ELR (cell line): ENCODE results near the gene ANO6.
"Not testable (repeated sequence)": the region's sequence is repeated elsewhere in the genome, so short reads cannot be mapped to it uniquely, and the experiment has no call there.

ENCODE experiments used
- DNase-seq: peaks from one replicate; pipeline ENCODE4 v3.0.0-alpha.2; 2015; ENCODE audit warnings: low read depth

Gene ANO6

DNA sequence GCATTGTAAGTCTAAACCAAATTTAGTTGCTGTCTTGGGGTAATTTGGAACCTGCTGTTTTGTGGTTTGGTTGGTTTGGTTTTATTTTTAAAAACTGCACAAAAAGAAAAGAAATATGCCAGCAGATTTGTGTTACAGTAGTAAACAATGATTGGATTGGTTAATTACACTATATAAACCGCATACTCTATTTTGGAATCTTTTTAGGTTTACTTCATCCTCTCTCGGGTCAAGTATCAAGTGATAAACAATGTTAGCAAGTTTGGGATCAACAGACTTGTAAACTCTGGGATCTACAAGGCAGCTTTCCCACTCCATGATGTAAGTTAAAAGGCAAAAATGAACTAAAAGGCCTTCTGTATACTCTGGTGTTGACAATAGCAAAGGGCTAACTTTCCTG lies 132.4 kb downstream of the ANO6 start:
- DNase-seq = no peak

DNA sequence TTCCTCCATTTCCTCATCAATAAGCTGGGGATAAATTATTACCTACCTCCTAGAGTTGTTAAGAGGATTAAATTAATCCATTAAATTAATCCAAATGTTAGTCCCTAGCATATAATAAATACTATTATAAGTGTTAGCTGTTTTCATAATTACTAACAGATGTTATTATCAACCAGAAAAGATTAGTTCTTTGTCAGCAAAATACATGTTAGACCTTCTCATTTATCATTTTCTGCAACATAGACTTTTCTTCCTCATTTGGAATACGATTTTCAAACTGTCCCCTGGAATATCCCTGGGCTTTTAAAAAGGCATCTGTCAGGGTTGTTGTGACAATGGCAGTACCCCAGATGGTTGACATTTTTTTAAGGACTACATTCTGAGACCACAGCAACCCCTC lies 133.1 kb downstream of the ANO6 start:
- no peak for DNase-seq

DNA sequence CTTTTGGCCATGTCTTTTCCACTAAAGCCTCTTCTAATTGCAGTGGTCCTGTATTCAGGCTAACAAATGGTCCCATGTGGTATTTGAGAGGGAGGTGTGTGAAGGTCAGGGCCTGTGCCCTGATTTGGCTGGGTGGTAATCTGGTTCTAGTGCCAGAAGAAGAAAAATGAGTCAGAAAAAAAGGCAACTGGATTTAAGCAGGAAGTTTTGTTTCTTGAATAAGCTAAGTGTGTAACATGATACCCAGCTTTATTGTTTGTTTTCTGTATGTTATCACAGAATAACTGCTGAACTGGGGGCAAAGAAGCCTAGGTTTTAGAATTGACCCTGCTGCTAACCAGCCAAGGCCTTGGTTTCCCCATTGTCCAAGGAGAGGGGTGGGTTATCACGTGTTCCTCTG lies 134.0 kb downstream of the ANO6 start:
- peak; percentile 34 for DNase-seq

DNA sequence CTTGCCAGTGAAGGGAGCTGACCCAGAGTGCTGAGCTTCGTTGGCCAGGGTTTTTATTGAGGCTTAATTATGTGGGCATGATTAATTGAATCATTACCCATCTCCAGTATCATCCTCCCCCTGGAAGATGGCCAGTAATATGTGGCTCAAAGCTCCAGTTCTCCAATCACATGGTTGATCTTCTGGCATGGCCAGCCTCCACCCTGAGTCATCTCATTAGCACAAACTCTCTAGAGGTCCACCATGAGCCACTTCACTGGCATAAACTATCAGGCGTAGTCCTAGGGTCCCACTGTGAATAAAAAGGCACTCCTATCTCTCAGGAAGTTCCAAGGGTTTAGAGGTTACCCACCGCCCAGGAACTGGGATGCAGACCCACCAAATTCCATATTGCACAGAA lies 135.0 kb downstream of the ANO6 start:
- DNase-seq = no peak

DNA sequence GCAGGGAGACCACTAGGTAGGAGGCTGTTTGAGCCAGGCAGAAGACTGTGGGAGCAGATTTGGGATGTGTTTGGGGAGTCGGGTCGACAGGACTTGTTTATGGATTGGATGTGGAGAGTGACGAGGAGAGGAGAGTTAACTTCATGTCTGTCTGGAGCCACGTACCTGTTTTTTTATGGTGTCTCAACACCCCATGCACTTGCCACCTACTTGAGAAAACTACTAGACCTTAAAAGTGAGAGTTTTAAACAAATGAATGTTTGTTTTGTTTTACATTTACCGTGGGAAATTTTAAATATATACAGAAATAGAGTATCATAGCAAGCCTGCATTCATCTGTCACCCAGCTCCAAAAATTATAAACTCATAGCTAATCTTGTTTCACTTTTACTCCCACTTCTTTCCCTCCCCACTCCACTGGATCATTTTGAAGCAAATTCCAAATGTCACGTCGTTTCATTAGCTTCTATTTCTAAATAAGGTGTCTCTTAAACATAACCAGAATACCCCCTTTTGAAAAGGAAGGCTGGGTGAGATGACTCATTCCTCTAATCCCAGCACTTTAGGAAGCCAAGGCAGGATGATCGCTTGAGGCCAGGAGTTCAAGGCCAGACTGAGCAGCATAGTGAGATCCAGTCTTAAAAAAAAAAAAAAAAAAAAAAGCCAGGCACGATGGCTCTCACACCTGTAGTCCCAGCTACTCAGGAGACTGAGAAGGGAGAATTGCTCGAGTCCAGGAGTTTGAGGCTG lies 136.2 kb downstream of the ANO6 start:
- DNase-seq = no peak

DNA sequence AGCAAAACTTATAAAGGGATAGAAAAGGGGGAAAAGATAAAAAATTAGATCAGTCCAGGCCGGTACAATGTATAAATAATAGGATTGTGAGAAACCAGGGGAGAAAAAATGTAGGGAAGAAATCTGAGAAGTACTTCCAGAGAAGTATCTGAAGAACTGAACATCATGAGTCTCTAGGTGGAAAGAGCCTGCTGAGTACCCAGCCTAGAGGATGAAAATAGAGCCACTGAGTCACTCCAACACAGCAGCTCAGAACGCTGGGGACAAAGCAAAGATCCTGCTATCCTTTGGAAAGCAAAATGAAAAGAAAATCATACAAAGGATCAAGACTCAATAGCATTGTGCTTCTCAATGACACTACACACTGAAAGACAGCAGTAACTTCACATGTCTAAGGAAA lies 138.0 kb downstream of the ANO6 start:
- no peak for DNase-seq

DNA sequence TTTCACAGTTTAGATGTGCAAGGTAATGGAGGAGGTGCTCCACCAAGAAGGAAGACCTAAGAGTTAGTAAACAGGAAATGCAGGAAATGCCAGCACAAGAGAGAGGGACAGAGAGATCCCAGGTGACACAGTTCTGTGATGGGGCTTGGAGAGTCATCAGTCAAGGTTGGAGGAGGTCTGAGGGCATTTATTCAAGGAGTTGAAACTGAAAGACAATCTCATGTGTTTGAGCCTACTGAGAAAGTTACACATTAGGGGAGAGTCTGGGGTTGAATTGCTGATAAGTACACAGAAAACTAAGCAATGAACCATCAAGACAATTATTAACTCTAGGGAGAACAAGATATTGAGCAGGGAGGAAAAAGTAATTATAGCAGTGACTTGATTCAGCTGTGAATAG lies 138.5 kb downstream of the ANO6 start:
- DNase-seq = no peak

DNA sequence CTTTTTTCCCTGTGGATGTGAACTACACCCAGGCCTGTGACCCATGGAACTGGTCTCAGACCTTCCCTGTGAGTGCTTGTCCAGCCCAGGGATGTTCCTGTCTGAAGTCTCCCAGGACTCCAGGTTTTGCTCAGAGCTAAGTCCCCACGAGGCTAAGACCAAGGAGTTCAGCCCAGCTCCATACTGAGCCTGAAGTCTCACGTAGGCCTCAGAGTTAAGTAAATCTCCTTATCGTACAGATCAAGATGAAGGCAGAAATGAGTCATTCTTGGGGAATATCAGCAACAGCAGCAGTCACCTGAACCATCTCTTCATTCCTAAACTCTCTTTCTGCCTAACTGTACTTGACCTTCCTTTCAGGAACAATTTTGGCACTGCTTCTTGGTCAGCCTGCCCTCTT lies 139.8 kb downstream of the ANO6 start:
- DNase-seq = peak; percentile 47

DNA sequence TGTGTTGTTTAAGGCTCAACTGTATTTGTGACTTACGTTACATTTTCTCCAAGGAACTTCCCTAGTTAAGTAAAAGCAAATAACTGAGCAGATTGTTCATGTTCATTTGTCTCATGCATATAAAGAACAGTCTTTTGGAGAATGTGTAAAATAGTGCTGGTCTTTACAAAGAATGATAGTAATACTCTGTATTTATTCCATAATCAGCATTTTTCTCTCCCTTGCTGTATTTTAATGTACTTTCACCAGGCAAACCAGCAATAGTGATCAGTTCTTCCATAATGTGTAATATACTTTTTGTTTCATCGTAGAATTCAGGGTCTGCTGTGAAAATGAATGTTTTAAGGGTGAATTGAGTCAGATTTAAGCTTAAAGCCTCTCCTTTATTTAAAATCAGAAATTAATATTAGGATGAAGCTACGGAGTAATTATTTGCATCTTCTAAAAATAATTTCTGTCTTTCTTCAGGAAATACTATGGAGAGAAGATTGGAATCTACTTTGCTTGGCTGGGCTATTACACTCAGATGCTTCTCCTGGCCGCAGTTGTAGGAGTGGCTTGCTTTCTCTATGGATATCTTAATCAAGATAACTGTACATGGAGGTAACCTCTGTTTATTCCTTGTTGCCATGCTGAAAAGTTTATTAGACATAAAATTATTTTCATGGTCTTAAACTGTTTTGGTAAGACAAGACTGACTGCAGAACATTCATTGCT lies 141.1 kb downstream of the ANO6 start:
- DNase-seq = no peak

DNA sequence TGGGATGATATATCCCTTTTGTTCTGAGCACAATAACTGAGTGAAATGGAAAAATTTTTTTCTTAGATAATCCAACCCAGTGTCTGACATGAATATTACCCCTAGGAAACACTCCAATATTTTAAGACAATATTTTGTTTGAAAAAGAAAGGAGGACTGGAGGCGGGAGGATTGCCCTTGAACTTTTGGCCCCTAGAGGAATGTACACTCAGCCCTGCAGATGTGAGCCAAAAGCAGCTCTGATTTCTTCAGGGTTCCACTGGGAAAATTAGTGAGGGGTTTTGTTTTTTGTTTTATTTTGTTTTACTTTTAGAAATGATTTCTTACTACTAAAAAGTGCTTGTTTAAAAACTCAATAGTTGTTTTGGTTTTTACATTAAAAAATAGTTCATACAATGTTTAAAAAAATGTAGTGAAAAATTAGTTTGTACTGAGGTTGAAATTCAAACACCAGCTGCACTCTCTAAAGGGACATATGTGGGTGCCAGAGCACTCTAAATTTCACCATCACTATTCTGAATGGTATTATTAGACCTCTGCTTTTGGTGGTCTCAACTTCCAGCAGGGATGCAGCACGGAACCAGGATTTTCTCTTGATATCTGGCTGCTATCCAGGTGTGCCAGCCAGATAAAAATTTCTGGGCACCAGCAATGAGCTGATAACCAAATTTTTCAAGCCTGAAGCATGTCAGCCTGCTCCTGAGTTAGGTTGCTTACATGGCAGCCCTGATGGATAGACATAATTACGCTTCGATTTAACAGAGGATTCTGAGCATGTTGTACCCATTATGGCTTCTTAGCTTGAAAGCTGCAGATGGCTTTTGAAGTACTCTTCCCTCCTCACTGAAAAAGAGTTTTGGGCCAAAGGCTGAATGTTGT lies 141.9 kb downstream of the ANO6 start:
- no peak for DNase-seq

DNA sequence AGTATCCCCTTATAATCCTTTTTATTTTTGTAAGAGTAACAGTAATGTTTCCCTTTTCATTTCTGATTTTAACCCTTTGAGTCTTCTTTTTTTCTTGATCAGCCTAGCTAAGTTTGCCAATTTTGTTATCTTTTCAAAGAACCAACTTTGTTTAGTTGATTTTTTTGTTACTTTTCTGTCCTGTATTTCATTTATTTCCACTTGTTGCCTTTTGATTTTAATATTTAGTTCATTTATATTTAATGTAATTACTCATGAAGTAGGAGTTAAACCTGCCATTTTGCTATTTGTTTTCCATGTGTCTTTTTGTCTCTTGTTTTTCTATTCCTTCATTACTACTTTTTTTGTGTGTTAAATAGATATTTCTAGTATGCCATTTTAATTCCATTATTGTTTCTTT lies 146.4 kb downstream of the ANO6 start:
- no peak for DNase-seq

DNA sequence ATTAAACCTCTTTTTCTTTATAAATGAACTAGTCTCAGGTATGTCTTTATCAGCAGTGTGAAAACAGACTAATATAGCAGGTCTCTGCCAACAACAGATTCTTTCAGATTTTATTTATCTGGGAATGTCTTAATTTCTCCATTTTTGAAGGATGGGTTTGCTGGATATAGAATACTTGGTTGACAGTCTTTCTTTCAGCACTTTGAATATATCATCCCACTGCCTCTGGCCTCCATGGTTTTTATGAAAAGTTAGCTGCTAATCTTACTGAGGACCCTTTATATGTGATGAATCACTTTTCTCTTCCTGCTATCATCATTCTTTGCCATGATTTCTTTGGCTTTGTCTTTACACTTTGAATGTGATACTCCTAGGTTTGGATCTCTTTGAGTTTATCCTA lies 148.0 kb downstream of the ANO6 start:
- DNase-seq = no peak

DNA sequence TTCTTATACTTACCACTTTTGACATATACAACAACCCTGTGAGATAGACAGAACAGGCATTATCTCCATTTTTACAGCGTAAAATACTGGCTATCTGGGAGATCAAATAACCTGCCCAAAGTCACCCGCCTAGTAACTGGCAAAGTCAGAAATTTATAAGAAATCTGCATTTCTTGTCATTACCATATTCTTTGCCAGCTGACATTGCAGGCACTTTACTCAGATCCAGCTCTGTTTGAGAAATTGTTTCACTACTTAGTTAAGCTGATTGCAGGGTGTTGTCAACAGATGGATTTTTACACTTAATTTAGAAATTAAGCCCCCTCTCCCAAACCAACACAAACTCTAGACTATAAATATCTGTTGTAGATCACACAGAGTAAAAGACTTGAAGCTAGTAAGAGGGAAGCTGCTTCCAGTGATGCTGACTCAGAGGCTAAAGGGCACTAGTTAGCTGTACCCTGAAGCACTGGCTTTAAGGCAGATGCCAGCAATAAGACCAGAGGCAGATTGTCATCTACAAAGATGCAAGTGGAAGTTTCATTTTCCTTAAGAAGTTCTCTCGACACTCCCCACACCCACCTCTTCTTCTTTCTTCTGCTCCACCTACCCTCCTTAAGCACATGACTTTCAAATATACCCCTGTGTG lies 153.1 kb downstream of the ANO6 start:
- DNase-seq = peak; percentile 80

DNA sequence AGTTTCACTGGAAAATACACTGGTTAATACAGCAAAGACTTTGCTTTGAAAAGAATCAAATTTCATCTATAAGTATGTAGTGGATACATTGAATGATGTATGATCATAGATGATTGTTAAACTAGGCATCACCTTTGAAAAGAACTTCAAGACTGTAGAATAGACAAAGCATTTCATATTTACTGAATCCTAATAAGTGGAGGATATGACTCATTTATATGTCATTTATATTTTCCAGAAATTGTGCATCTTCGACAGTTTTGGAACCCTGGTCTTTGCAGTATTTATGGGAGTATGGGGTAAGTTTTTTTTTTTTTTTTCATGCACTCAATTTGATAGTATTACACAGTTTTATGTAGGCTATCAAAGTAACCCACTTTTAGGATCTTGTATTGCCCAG lies 161.9 kb downstream of the ANO6 start:
- DNase-seq = peak; percentile 36

DNA sequence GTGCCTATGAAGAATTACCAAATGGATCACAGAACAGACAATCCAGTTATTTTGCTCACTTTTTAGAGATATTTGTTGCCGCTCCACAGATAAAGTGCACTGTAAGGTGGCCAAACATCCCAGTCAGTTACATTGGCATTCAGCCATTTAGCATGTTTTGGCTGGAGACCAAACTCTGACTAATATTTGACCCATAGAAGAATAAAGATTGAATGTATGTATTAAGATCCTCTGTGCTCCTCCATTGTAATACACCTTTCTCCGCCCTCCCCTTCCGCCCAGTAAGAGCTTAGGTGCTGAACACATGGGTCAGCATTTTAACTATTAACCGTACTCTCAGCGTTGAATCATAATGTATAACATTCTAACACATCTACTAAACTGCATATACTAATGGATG lies 163.4 kb downstream of the ANO6 start:
- DNase-seq = peak; percentile 54

DNA sequence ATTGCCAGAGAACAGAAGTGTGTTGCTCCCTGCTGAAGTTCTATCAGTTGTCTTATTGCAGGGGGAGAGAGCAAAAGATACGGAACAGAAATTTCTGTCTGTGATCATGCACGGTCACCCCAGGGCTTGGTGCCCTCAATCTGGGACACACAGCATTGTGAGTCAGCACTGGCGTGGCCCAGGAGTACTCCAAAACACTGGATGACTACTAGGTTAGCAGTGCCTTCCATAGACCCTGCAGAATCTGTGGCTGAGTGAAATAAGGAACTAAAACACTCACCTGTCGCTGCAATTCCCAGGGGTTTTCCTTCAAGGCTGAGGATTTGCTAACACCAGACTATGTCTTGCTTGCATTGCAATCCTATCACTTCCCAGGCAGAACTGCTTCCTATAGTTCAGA lies 165.5 kb downstream of the ANO6 start:
- peak; percentile 52 for DNase-seq

DNA sequence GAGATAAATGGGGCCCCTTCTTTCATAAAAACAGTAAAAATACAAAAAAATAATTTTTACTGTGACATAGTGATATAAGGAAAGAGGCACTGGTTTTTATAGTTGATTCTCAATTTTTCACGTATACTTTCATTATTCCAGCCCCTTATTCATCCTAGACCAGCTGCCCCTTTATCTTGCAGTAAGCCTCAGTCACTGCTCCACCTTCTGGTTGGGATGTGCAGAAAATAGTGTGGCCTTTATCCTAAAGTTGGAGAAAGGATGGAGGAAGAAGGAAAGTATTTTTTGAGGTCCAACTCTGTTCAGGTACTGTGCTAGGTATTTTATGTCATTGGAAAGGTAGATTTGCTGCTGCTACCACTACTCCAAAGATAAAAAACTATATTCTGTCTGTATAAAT lies 172.7 kb downstream of the ANO6 start:
- peak; percentile 69 for DNase-seq

DNA sequence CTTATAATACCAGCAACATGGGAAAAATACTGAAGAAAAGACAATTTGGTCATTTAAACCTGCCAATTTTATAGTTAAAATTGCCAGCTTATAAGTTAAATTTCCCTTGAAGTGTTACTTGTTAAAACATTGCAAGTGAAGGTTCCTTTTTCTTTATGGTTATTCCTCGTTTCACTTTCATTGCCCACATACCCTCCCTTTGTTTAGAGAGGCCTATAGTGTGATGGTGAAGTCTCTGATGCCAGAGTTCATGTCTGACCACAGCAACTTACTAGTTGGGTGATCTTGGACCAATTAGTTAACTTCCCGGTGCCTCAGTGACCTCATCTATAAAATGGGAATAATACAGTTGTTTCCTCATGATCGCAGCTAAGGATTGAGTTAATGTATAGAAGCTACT lies 173.5 kb downstream of the ANO6 start:
- DNase-seq = no peak

DNA sequence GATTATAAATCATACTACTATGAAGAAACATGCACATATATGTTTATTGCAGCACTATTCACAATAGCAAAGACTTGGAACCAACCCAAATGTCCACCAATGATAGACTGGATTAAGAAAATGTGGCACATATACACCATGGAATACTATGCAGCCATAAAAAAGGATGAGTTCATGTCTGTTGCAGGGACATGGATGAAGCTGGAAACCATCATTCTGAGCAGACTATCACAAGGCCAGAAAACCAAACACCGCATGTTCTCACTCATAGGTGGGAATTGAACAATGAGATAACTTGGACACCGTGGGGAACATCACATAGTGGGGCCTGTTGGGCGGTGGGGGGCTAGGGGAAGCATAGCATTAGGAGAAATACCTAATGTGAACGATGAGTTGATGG lies 181.6 kb downstream of the ANO6 start:
- DNase-seq = not testable (repeated sequence)

DNA sequence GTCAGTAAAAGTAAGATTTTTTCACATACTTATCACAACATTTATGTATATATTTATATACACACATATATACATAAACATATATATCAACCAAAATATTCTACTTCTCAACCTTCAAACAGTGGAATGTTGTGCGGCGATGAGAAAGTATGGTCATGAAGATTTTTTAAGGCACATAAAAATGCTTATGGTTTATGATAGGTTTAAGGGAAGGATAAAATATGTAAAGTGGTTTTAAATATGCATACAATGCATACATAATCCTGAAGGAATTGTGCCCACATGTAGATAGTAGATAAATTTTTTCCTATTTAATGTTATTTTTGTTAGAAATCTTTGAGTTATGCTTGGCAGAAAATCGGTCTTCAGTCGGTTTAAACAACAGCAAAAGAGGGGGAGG lies 182.7 kb downstream of the ANO6 start:
- DNase-seq = no peak

DNA sequence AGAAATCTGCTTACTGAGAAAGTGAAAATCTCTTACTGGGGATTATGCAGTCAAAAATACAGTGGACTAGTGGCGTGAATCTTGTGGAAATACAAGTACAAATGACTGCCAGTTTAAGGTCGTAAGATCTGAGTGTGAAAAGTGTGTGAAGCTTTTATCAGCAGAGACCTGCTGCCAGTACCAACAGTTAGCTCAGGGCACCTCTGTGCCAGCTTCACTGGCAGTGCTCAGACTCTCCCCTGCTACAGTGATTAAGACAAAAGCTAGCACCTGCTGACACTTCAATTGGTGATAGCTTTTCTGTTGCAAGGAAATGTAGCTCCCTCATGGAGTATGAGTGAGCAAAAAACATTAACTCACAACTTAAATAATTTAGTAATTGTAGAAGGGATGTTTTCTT lies 185.1 kb downstream of the ANO6 start:
- DNase-seq = no peak

DNA sequence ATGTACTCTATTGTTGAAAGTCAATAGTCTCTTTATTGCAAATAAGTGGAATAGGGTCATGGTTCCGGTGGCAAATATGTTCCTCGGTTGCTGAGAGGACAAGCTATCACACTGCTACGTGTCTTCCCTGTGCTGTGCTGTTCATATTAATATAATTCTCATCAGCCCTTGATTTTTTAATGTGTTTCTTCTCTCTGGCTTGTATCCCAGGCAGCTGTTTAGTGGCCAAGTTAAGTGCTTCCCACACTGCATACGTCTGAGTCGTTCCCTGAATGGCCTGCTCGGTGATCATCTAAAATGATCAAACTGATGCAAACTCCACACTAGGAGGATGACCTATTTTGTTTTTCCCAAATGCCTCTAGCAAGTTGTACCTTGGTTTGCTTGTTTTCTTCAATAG lies 186.4 kb downstream of the ANO6 start:
- no peak for DNase-seq
